VCaP (cell line): ENCODE measurements around the gene CIBAR2.

Source experiments
- H3K27ac ChIP-seq: fragments of 450-650 bp; 2 replicates; pipeline ENCODE4 v1.5.1; 2017
- TF ChIP-seq, protein P1 (sequence below): fragments of 450-650 bp; conservative IDR thresholded peaks from 2 replicates; pipeline ENCODE4 v1.5.1; 2017; ENCODE audit warnings: mild to moderate bottlenecking, moderate library complexity

Gene CIBAR2

DNA sequence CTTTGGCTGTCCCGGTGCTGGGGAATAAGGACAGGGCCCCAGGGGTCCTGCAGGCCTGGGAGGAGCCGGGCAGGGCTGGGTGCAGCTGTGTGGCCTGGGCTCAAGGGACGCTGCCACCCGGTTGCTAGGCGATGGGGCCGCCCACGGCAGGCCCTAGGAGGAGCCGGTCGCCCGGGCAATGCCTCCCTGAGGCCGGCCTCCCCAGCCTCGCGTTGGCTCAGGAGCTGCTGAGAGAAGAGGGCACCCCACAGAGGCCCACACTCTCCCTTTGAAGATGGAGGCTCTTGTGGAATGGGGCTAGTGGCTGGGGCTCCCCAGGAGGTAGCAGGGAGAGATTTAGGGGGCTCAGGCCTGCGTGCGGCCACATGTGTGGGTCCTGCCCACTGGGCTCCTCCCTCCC, at the start of gene CIBAR2:
TSS of gene CIBAR2 (minus strand) at position 109 of the 400 bp plus-strand sequence. CDS start 120 bp downstream, outside the sequence.
- TF ChIP-seq, protein P1, sequence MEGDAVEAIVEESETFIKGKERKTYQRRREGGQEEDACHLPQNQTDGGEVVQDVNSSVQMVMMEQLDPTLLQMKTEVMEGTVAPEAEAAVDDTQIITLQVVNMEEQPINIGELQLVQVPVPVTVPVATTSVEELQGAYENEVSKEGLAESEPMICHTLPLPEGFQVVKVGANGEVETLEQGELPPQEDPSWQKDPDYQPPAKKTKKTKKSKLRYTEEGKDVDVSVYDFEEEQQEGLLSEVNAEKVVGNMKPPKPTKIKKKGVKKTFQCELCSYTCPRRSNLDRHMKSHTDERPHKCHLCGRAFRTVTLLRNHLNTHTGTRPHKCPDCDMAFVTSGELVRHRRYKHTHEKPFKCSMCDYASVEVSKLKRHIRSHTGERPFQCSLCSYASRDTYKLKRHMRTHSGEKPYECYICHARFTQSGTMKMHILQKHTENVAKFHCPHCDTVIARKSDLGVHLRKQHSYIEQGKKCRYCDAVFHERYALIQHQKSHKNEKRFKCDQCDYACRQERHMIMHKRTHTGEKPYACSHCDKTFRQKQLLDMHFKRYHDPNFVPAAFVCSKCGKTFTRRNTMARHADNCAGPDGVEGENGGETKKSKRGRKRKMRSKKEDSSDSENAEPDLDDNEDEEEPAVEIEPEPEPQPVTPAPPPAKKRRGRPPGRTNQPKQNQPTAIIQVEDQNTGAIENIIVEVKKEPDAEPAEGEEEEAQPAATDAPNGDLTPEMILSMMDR, result no peak
- H3K27ac ChIP-seq, result no peak within 1 kb of the TSS

DNA sequence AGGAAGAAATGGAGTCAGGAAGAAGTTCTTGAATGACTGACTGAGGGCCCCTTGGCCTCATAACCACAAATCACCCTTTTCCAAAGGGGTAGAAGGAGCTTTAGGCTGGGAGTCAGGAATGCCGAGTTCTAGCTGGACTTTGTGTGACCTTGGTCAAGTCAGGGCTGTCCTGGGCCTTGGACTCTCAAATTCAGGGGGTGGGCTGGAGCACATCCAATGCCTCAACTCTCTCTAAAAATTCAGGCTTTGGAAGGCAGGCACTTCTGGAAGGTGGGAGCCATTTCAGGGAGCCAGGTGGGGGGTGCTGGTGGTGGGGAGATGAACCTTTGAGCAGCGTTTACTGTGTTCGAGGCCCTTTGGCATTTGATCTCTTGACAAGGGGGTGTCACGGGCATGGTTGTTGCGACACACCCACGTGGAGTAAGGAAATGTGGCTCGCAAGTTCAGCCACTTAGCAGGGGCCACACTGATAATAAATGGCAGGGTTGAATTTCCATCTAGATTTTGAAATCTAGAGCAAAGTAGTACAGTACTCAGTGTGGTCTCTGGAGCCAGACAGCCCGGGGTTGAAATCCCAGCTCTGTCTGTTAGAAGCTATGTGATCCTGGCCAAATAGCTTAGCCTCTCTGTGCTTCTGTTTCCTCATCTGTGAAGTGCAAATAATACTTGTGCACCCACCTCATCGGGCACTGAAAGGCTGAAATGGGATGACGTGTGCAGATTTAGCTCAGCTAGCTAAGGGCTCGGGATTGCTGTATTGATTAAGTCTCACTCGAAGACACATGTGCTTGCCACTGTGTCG, 47.1 kb upstream of the CIBAR2 start:
- H3K27ac ChIP-seq, result no peak overlapping the region
- TF ChIP-seq, protein P1, result no peak

- TF ChIP-seq, protein P1, result no peak
- no peak overlapping the region for H3K27ac ChIP-seq
Observed at GRCh38 chr16:85158743-85159178, 46.5 kb upstream of the CIBAR2 start.

GRCh38 chr16:85157813-85158742, 45.8 kb upstream of the CIBAR2 start:
- TF ChIP-seq, protein P1, result no peak
- no peak overlapping the region for H3K27ac ChIP-seq

- TF ChIP-seq, protein P1, result no peak
- no peak overlapping the region for H3K27ac ChIP-seq
Observed at GRCh38 chr16:85157372-85157771, 45.1 kb upstream of the CIBAR2 start.

- H3K27ac ChIP-seq, result no peak overlapping the region
- TF ChIP-seq, protein P1, result no peak
Observed at GRCh38 chr16:85156869-85157268, 44.6 kb upstream of the CIBAR2 start.

- TF ChIP-seq, protein P1, result no peak
- no peak overlapping the region for H3K27ac ChIP-seq
Observed at GRCh38 chr16:85156440-85156839, 44.2 kb upstream of the CIBAR2 start.
